ENCODE measurements around the gene IL1R2.

DNA sequence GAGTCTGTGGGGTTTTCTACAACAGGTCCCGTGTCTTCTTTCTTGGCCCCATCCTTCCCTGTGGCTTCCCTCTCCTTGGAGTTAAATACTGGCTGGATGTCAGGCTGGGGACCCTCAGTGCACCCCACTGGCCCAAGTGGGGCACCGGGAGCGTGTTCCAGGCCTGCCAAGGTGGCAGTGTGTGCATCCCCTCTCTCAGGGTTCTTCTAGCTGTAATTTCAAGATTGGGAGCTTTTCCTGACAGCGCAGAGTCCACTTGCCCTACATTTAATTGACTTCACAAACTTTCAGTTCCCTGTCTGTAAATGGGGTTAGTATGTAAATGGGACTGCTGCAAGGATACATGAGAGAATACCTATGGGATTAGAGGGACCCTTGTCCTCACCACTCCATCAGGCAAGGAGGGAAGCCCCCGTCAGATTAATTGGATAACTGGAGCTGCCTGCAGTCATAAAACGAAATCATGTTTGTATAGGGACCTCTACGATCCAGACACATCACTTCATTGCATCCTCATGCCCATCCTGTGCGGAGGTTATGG, 66.6 kb downstream of the IL1R2 start:
- TF ChIP-seq, protein P1, sequence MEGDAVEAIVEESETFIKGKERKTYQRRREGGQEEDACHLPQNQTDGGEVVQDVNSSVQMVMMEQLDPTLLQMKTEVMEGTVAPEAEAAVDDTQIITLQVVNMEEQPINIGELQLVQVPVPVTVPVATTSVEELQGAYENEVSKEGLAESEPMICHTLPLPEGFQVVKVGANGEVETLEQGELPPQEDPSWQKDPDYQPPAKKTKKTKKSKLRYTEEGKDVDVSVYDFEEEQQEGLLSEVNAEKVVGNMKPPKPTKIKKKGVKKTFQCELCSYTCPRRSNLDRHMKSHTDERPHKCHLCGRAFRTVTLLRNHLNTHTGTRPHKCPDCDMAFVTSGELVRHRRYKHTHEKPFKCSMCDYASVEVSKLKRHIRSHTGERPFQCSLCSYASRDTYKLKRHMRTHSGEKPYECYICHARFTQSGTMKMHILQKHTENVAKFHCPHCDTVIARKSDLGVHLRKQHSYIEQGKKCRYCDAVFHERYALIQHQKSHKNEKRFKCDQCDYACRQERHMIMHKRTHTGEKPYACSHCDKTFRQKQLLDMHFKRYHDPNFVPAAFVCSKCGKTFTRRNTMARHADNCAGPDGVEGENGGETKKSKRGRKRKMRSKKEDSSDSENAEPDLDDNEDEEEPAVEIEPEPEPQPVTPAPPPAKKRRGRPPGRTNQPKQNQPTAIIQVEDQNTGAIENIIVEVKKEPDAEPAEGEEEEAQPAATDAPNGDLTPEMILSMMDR (IDR thresholded peaks at IDR 0.05): no peak
- no peak for TF ChIP-seq POLR2AphosphoS5 (IDR thresholded peaks at IDR 0.05)
- TF ChIP-seq POLR2A (IDR thresholded peaks at IDR 0.05): no peak

All from prostate gland (tissue), 2 donors.